Keratinocyte (primary cell): ENCODE measurements around the gene ARHGAP18. TPM values are rescaled to one million over a fixed set of nuclear protein-coding genes. Genes with fewer than 3 reads are reported as not detected.

ENCODE experiments used
- DNase-seq: peaks from one replicate; pipeline ENCODE4 v3.0.0-alpha.2; 2011; ENCODE audit warnings: low read depth, missing footprints, low spot score
- FAIRE-seq: peaks from 2 replicates; lab custom pipeline; 2011; peaks lifted over from hg19 to GRCh38; lab: Jason Lieb, UNC
- H2AFZ ChIP-seq: 2 replicates; pipeline ENCODE4 v1.6.0; 2012; ENCODE audit warnings: low read length, control low read depth, inconsistent platforms; ENCODE audit not compliant: control insufficient read depth
- H3K27ac ChIP-seq: 2 replicates; pipeline ENCODE4 v1.5.1; 2011; ENCODE audit warnings: low read length; ENCODE audit not compliant: control insufficient read depth, insufficient read depth
- H3K27me3 ChIP-seq: 3 replicates; pipeline ENCODE4 v1.6.0; 2011; ENCODE audit warnings: low read length; ENCODE audit not compliant: control insufficient read depth, insufficient read depth; ENCODE audit errors: extremely low read depth
- H3K36me3 ChIP-seq, 2 experiments: 2 replicates in 1 of 2; 3 replicates in 1 of 2; pipeline ENCODE4 v1.5.1; 2011; ENCODE audit warnings: low read length in 2 of 2, mild to moderate bottlenecking in 1 of 2; ENCODE audit not compliant: control insufficient read depth in 2 of 2, insufficient read depth in 2 of 2; ENCODE audit errors: extremely low read depth in 1 of 2
- H3K4me1 ChIP-seq: 3 replicates; pipeline ENCODE4 v1.5.1; 2011; ENCODE audit warnings: low read length; ENCODE audit not compliant: control insufficient read depth, insufficient read depth; ENCODE audit errors: extremely low read depth
- H3K4me2 ChIP-seq: 3 replicates; pipeline ENCODE4 v1.6.0; 2011; ENCODE audit warnings: low read depth, low read length; ENCODE audit not compliant: control insufficient read depth, insufficient read depth; ENCODE audit errors: extremely low read depth
- H3K4me3 ChIP-seq, 3 experiments: fragments of 200-600 bp in 1 of 3; sonication (generic) in 1 of 3; 2 replicates in 2 of 3; 3 replicates in 1 of 3; pipeline ENCODE4 v1.5.1; 2011 to 2016; ENCODE audit warnings: low read length in 3 of 3, mild to moderate bottlenecking in 3 of 3, control low read depth in 2 of 3, inconsistent platforms in 1 of 3, low read depth in 1 of 3, mixed read lengths in 1 of 3, mixed run types in 1 of 3, moderate library complexity in 1 of 3; ENCODE audit not compliant: control insufficient read depth in 2 of 3, insufficient read depth in 2 of 3; ENCODE audit errors: extremely low read depth in 1 of 3
- H3K79me2 ChIP-seq: 2 replicates; pipeline ENCODE4 v1.6.0; 2012; ENCODE audit warnings: low read length; ENCODE audit not compliant: control insufficient read depth, insufficient read depth
- H3K9ac ChIP-seq: 3 replicates; pipeline ENCODE4 v1.6.0; 2011; ENCODE audit warnings: low read length; ENCODE audit not compliant: control insufficient read depth, insufficient read depth; ENCODE audit errors: extremely low read depth
- H3K9me1 ChIP-seq: 3 replicates; pipeline ENCODE4 v1.6.0; 2011; ENCODE audit warnings: low read length; ENCODE audit not compliant: control insufficient read depth, insufficient read depth; ENCODE audit errors: extremely low read depth
- H3K9me3 ChIP-seq: 2 replicates; pipeline ENCODE4 v1.5.1; 2012; ENCODE audit warnings: low read depth, low read length; ENCODE audit not compliant: control insufficient read depth
- H4K20me1 ChIP-seq: 3 replicates; pipeline ENCODE4 v1.6.0; 2011; ENCODE audit warnings: low read length; ENCODE audit not compliant: control insufficient read depth, insufficient read depth; ENCODE audit errors: extremely low read depth
- EZH2 ChIP-seq: IDR thresholded peaks from one replicate; pipeline ENCODE4 v1.6.1; 2012; ENCODE audit warnings: inconsistent platforms, mild to moderate bottlenecking, low read length, moderate library complexity
- dilution Hi-C: fragments of 300-500 bp; cut with MboI; formaldehyde crosslinking; loops from one replicate; pipeline ENCODE4 v1.7.0; 2020; ENCODE audit warnings: low sequenced_read_pairs; ENCODE audit not compliant: extremely low pct_ligation_motif_present
- polyA plus RNA-seq, 5 experiments: library from polyadenylated mRNA; depleted of rRNA in 3 of 5; stranded (reverse) in 3 of 5; stranded (forward) in 1 of 5; unstranded in 1 of 5; fragments of >200 nt; gene quantifications; 1 replicate in 1 of 5; 2 replicates in 3 of 5; 3 replicates in 1 of 5; pipeline versions ENCODE4 v1.2.1 to v1.2.3, GENCODE V29; 2011 to 2012; ENCODE audit warnings: missing spikeins in 2 of 5, low read depth in 1 of 5, low replicate concordance in 1 of 5
- TF ChIP-seq, protein P1 (sequence below), 3 experiments: IDR thresholded peaks in 1 of 3; conservative IDR thresholded peaks in 1 of 3; optimal IDR thresholded peaks in 1 of 3; 2 replicates in 2 of 3; 3 replicates in 1 of 3; pipeline versions ENCODE3 to v1.5.1; 2011; ENCODE audit warnings: low read length in 3 of 3, mild to moderate bottlenecking in 3 of 3, moderate library complexity in 2 of 3, control low read depth in 1 of 3, inconsistent platforms in 1 of 3; ENCODE audit not compliant: insufficient read depth in 2 of 3; ENCODE audit errors: extremely low read depth in 1 of 3

Gene ARHGAP18
- polyA plus RNA-seq, 1 donor (not counting 4 experiments of a cell fraction or from before 2014, with no cell fraction given), result 17.7 TPM

- Histone ChIP-seq H3K27me3 (no peaks in the 10 kb centered on the region), H3K9me3 (no peaks in the 10 kb centered on the region), H3K27ac (peak overlapping the region; percentile 88), H3K9ac (peak overlapping the region; percentile 62), H3K79me2 (no peaks in the 10 kb centered on the region), H3K4me2 (peak overlapping the region; percentile 76), H3K9me1 (no peaks in the 10 kb centered on the region), H3K4me1 (peaks cover 39% of the 10 kb centered on the region), H4K20me1 (no peaks in the 10 kb centered on the region), H3K36me3 (no peaks in the 10 kb centered on the region), H3K4me3 (peak overlapping the region in 2 of 3 experiments; percentile 18 to 20), H2AFZ (no peak overlapping the region)
- TF ChIP-seq, protein P1, sequence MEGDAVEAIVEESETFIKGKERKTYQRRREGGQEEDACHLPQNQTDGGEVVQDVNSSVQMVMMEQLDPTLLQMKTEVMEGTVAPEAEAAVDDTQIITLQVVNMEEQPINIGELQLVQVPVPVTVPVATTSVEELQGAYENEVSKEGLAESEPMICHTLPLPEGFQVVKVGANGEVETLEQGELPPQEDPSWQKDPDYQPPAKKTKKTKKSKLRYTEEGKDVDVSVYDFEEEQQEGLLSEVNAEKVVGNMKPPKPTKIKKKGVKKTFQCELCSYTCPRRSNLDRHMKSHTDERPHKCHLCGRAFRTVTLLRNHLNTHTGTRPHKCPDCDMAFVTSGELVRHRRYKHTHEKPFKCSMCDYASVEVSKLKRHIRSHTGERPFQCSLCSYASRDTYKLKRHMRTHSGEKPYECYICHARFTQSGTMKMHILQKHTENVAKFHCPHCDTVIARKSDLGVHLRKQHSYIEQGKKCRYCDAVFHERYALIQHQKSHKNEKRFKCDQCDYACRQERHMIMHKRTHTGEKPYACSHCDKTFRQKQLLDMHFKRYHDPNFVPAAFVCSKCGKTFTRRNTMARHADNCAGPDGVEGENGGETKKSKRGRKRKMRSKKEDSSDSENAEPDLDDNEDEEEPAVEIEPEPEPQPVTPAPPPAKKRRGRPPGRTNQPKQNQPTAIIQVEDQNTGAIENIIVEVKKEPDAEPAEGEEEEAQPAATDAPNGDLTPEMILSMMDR (optimal IDR thresholded peaks at IDR 0.05 in 1 of 3, IDR thresholded peaks at IDR 0.05 in 1 of 3, conservative IDR thresholded peaks at IDR 0.05 in 1 of 3; ENCODE audit: extremely low read depth in 1 of 3, insufficient read depth in 2 of 3, low read length in 3 of 3), result no peak
- TF ChIP-seq EZH2, result no peak
- FAIRE-seq (peak; percentile 86), DNase-seq (peak; percentile 46)
- dilution Hi-C loops, result no loop called here
Measured at GRCh38 chr6:129749749-129750120, 39.8 kb upstream of the ARHGAP18 start.

- Histone ChIP-seq H2AFZ (peak overlapping the region; percentile 9), H3K9me1 (no peaks in the 10 kb centered on the region), H3K4me1 (peaks cover 42% of the 10 kb centered on the region), H3K4me2 (peak overlapping the region; percentile 76), H3K9me3 (no peaks in the 10 kb centered on the region), H4K20me1 (no peaks in the 10 kb centered on the region), H3K36me3 (no peaks in the 10 kb centered on the region), H3K79me2 (no peaks in the 10 kb centered on the region), H3K27me3 (no peaks in the 10 kb centered on the region), H3K9ac (peak overlapping the region; percentile 62), H3K27ac (peak overlapping the region; percentile 88), H3K4me3 (peak overlapping the region in 2 of 3 experiments; percentile 18 to 20)
- dilution Hi-C loops, result no loop called here
- peak; percentile 32 for FAIRE-seq
- peak; percentile 73 for DNase-seq
- TF ChIP-seq, protein P1 (optimal IDR thresholded peaks at IDR 0.05 in 1 of 3, IDR thresholded peaks at IDR 0.05 in 1 of 3, conservative IDR thresholded peaks at IDR 0.05 in 1 of 3; ENCODE audit: extremely low read depth in 1 of 3, insufficient read depth in 2 of 3, low read length in 3 of 3), result no peak
- no peak for TF ChIP-seq EZH2
Measured at GRCh38 chr6:129748901-129749748, 39.1 kb upstream of the ARHGAP18 start.
